NCI-H1930 (cell line): Measurements from ENCODE around the gene TEX35.

Experiments used
- DNase-seq, 2 experiments: peaks; one replicate each; lab custom pipeline; 2025; lab: John Stamatoyannopoulos, UW

The TEX35 gene

GRCh38 chr1:178512566-178513277, at the start of gene TEX35:
TEX35 (plus strand) TSS chr1:178513109; CDS start chr1:178513189, 80 bp downstream.
- DNase-seq: no peak

GRCh38 chr1:178464141-178464540, 48.8 kb upstream of the TEX35 start:
- DNase-seq: no peak

- no peak for DNase-seq
Observed at GRCh38 chr1:178464566-178464965, 48.3 kb upstream of the TEX35 start.

GRCh38 chr1:178465011-178465410, 47.9 kb upstream of the TEX35 start:
- no peak for DNase-seq

- DNase-seq: no peak
Observed at GRCh38 chr1:178467837-178468236, 45.1 kb upstream of the TEX35 start.

- DNase-seq: no peak
Observed at GRCh38 chr1:178470411-178470960, 42.4 kb upstream of the TEX35 start.

GRCh38 chr1:178472531-178472930, 40.4 kb upstream of the TEX35 start:
- DNase-seq: no peak

GRCh38 chr1:178477373-178477772, 35.5 kb upstream of the TEX35 start:
- DNase-seq: no peak

- no peak for DNase-seq
Observed at GRCh38 chr1:178477841-178478240, 35.1 kb upstream of the TEX35 start.

- DNase-seq: no peak
Observed at GRCh38 chr1:178483251-178483957, 29.5 kb upstream of the TEX35 start.

GRCh38 chr1:178484698-178485225, 28.1 kb upstream of the TEX35 start:
- no peak for DNase-seq

GRCh38 chr1:178485541-178485981, 27.3 kb upstream of the TEX35 start:
- no peak for DNase-seq

- DNase-seq: no peak
Observed at GRCh38 chr1:178486100-178487069, 26.5 kb upstream of the TEX35 start.

- no peak for DNase-seq
Observed at GRCh38 chr1:178487070-178487615, 25.8 kb upstream of the TEX35 start.

GRCh38 chr1:178488393-178488792, 24.5 kb upstream of the TEX35 start:
- no peak for DNase-seq

GRCh38 chr1:178489399-178489798, 23.5 kb upstream of the TEX35 start:
- no peak for DNase-seq

- no peak for DNase-seq
Observed at GRCh38 chr1:178490136-178490535, 22.8 kb upstream of the TEX35 start.

GRCh38 chr1:178490967-178491366, 21.9 kb upstream of the TEX35 start:
- no peak for DNase-seq

GRCh38 chr1:178491721-178492120, 21.2 kb upstream of the TEX35 start:
- no peak for DNase-seq

GRCh38 chr1:178492341-178492740, 20.6 kb upstream of the TEX35 start:
- DNase-seq: no peak

GRCh38 chr1:178493301-178493741, 19.6 kb upstream of the TEX35 start:
- DNase-seq: no peak
